IMR-90 (cell line): ENCODE measurements around the gene DNAJB4.

ENCODE experiments used
- BHLHE40 ChIP-seq: fragments of 150-350 bp; IDR thresholded peaks from 2 replicates; pipeline ENCODE4 v1.6.1; 2016; ENCODE audit warnings: mild to moderate bottlenecking, low read depth, low read length
- CEBPB ChIP-seq: IDR thresholded peaks from 2 replicates; pipeline ENCODE4 v1.6.1; 2012; ENCODE audit warnings: low read depth, low read length, improper control_type of control experiment
- CHD1 ChIP-seq: IDR thresholded peaks from 2 replicates; pipeline ENCODE4 v1.6.1; 2012; ENCODE audit warnings: low read depth, low read length, improper control_type of control experiment
- MAFK ChIP-seq: IDR thresholded peaks from 2 replicates; pipeline ENCODE4 v1.6.1; 2012; ENCODE audit warnings: low read depth, low read length, improper control_type of control experiment
- MAZ ChIP-seq: IDR thresholded peaks from 2 replicates; pipeline ENCODE4 v1.6.1; 2012; ENCODE audit warnings: low read depth, mild to moderate bottlenecking, low read length, improper control_type of control experiment, moderate library complexity, borderline replicate concordance
- NFE2L2 ChIP-seq: fragments of 150-350 bp; IDR thresholded peaks from 2 replicates; pipeline ENCODE4 v1.6.1; 2016; ENCODE audit warnings: low read depth, mild to moderate bottlenecking, low read length
- POLR2A ChIP-seq: IDR thresholded peaks from 2 replicates; pipeline ENCODE4 v1.6.1; 2012; ENCODE audit warnings: mild to moderate bottlenecking, low read depth, low read length
- RAD21 ChIP-seq: IDR thresholded peaks from 2 replicates; pipeline ENCODE4 v1.6.1; 2012; ENCODE audit warnings: low read length, improper control_type of control experiment
- RCOR1 ChIP-seq: IDR thresholded peaks from 2 replicates; pipeline ENCODE4 v1.6.1; 2012; ENCODE audit warnings: mild to moderate bottlenecking, low read length, improper control_type of control experiment; ENCODE audit not compliant: insufficient replicate concordance
- RFX5 ChIP-seq: IDR thresholded peaks from 2 replicates; pipeline ENCODE4 v1.8.0; 2012; ENCODE audit warnings: low read depth, mild to moderate bottlenecking, low read length, moderate library complexity
- SMC3 ChIP-seq: fragments of 150-350 bp; IDR thresholded peaks from 2 replicates; pipeline ENCODE4 v1.6.1; 2016; ENCODE audit warnings: low read depth, mild to moderate bottlenecking, antibody characterized with exemption, low read length, moderate library complexity
- TF ChIP-seq, protein P1 (sequence below): conservative IDR thresholded peaks from 2 replicates; pipeline ENCODE4 v1.5.1; 2012; ENCODE audit warnings: mild to moderate bottlenecking, low read depth, low read length, improper control_type of control experiment
- TF ChIP-seq, protein P2 (sequence below): fragments of 150-350 bp; IDR thresholded peaks from 2 replicates; pipeline ENCODE4 v1.6.1; 2017; ENCODE audit warnings: mild to moderate bottlenecking, antibody characterized with exemption, low read length, low read depth
- TF ChIP-seq, protein P3 (sequence below): fragments of 150-350 bp; IDR thresholded peaks from 2 replicates; pipeline ENCODE4 v1.6.1; 2016; ENCODE audit warnings: low read depth, mild to moderate bottlenecking, low read length, moderate library complexity, borderline replicate concordance

DNA sequence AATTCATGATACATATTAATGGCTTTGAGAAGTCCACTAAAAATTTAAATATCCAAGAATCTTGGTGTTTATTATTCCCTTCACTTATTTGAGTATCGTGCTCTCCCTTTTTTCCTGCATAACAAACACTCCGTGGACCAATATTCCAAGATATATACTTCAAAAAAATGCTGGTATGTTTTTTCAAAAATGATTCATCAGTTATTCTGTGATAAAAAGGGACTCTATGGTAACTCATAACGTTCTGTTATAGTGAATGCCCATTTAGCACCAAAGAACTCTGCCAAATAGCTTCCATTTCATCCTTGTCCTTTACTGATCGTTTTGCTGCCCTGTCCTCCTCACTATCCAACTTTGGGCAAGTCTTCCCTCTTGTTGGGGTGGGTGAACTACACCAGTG is 53.9 kb downstream of the DNAJB4 start:
- TF ChIP-seq, protein P1, sequence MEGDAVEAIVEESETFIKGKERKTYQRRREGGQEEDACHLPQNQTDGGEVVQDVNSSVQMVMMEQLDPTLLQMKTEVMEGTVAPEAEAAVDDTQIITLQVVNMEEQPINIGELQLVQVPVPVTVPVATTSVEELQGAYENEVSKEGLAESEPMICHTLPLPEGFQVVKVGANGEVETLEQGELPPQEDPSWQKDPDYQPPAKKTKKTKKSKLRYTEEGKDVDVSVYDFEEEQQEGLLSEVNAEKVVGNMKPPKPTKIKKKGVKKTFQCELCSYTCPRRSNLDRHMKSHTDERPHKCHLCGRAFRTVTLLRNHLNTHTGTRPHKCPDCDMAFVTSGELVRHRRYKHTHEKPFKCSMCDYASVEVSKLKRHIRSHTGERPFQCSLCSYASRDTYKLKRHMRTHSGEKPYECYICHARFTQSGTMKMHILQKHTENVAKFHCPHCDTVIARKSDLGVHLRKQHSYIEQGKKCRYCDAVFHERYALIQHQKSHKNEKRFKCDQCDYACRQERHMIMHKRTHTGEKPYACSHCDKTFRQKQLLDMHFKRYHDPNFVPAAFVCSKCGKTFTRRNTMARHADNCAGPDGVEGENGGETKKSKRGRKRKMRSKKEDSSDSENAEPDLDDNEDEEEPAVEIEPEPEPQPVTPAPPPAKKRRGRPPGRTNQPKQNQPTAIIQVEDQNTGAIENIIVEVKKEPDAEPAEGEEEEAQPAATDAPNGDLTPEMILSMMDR: no peak
- TF ChIP-seq SMC3 (no peak), POLR2A (no peak), MAFK (no peak), BHLHE40 (no peak), CEBPB (no peak), RAD21 (no peak), CHD1 (no peak), NFE2L2 (no peak), RFX5 (no peak), MAZ (no peak), RCOR1 (no peak)
- TF ChIP-seq, protein P2, sequence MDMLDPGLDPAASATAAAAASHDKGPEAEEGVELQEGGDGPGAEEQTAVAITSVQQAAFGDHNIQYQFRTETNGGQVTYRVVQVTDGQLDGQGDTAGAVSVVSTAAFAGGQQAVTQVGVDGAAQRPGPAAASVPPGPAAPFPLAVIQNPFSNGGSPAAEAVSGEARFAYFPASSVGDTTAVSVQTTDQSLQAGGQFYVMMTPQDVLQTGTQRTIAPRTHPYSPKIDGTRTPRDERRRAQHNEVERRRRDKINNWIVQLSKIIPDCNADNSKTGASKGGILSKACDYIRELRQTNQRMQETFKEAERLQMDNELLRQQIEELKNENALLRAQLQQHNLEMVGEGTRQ: no peak
- TF ChIP-seq, protein P3, sequence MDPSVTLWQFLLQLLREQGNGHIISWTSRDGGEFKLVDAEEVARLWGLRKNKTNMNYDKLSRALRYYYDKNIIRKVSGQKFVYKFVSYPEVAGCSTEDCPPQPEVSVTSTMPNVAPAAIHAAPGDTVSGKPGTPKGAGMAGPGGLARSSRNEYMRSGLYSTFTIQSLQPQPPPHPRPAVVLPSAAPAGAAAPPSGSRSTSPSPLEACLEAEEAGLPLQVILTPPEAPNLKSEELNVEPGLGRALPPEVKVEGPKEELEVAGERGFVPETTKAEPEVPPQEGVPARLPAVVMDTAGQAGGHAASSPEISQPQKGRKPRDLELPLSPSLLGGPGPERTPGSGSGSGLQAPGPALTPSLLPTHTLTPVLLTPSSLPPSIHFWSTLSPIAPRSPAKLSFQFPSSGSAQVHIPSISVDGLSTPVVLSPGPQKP: no peak
